Activated T-helper 2 cell treated with anti-CD3 and anti-CD28 coated beads, Interferon-gamma antibody, Interleukin-2, Interleukin-4, amounts not matched to agents 10 μg/mL and 5 μg/mL and 100 μg/mL, durations not matched to agents 14 hours and 24 hours and 36 hours (primary cell): ENCODE data around the gene APOB. TPM values are rescaled to one million over a fixed set of nuclear protein-coding genes. Genes with fewer than 3 reads are reported as not detected.
"Not testable (repeated sequence)": the region's sequence is repeated elsewhere in the genome, so short reads cannot be mapped to it uniquely, and the experiment has no call there.

Experiments used
- DNase-seq: peaks from one replicate; pipeline ENCODE4 v3.0.0; 2021; ENCODE audit warnings: low spot score
- H3K27ac Mint-ChIP-seq: one replicate; pipeline ENCODE4 v1.8.0; 2021; ENCODE audit warnings: mixed read lengths
- H3K27me3 Mint-ChIP-seq: one replicate; pipeline ENCODE4 v1.8.0; 2021; ENCODE audit warnings: low read depth, mixed read lengths
- H3K36me3 Mint-ChIP-seq: one replicate; pipeline ENCODE4 v1.8.0; 2021; ENCODE audit warnings: low read depth, mixed read lengths
- H3K4me1 Mint-ChIP-seq: one replicate; pipeline ENCODE4 v1.8.0; 2021; ENCODE audit warnings: low read depth, mixed read lengths
- H3K4me3 Mint-ChIP-seq: one replicate; pipeline ENCODE4 v1.8.0; 2021; ENCODE audit warnings: low read depth, mild to moderate bottlenecking, moderate library complexity, mixed read lengths
- H3K9me3 Mint-ChIP-seq: one replicate; pipeline ENCODE4 v1.8.0; 2021; ENCODE audit warnings: mixed read lengths
- intact Hi-C: fragments of 100-400 bp; cut with micrococcal nuclease; formaldehyde crosslinking; loops from one replicate; pipeline ENCODE4 v1.15.1; 2023
- total RNA-seq: library from RNA; stranded (reverse); gene quantifications from 2 replicates; pipeline ENCODE4 v1.2.3, GENCODE V29; 2022

Gene APOB
- total RNA-seq, 1 donor from 2014 or later, result not detected

DNA sequence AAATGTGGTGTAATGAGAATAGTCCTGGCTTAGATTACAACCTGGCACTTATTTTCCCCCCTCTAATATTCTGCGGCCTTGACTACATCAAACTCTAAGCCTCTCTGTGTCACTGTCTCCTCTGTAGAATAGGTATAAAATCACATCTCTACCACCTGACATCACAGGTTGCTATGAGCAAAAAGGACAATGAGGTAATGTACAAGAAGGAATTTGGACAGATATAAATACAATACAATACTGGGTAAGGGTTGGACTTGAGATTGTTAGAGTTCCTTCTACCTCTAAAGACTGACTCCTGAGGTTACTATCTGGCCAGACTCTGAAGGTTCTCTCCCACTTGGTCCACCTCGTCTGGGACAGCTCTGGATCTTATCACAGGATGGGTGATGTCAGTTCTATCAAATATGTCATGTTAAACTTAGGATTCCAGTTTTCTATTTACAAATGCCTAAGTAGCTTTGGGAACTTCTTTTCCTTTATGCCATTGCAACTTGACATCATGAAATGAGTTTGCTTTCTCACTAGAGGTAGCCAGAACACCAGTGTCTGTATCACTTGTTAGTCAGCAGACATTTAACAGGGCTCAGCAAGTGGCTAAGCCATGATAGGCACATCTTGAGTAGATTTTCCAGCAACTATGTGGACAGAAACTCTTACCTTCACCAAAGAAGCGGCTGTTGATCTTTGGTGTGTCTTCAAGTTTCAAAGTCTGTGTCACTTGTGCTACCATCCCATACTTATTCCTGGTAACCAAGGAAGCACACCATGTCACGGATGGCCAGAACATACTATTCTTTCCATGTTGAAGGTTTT is 9.5 kb downstream of the APOB start:
- no peaks in the 10 kb centered on the region for H3K9me3 Mint-ChIP-seq
- no peak overlapping the region for H3K4me3 Mint-ChIP-seq
- H3K27ac Mint-ChIP-seq, result no peak overlapping the region
- intact Hi-C loops, result no loop called here
- H3K36me3 Mint-ChIP-seq, result no peaks in the 10 kb centered on the region
- no peak for DNase-seq
- H3K27me3 Mint-ChIP-seq, result peaks cover 2% of the 10 kb centered on the region
- H3K4me1 Mint-ChIP-seq, result no peaks in the 10 kb centered on the region

- Mint-ChIP-seq H3K4me1 (no peaks in the 10 kb centered on the region), H3K27ac (no peak overlapping the region), H3K27me3 (peaks cover 2% of the 10 kb centered on the region), H3K9me3 (no peaks in the 10 kb centered on the region), H3K36me3 (no peaks in the 10 kb centered on the region), H3K4me3 (no peak overlapping the region)
- no peak for DNase-seq
- intact Hi-C loops, result no loop called here
Measured at GRCh38 chr2:21033237-21034155, 10.4 kb downstream of the APOB start.

DNA sequence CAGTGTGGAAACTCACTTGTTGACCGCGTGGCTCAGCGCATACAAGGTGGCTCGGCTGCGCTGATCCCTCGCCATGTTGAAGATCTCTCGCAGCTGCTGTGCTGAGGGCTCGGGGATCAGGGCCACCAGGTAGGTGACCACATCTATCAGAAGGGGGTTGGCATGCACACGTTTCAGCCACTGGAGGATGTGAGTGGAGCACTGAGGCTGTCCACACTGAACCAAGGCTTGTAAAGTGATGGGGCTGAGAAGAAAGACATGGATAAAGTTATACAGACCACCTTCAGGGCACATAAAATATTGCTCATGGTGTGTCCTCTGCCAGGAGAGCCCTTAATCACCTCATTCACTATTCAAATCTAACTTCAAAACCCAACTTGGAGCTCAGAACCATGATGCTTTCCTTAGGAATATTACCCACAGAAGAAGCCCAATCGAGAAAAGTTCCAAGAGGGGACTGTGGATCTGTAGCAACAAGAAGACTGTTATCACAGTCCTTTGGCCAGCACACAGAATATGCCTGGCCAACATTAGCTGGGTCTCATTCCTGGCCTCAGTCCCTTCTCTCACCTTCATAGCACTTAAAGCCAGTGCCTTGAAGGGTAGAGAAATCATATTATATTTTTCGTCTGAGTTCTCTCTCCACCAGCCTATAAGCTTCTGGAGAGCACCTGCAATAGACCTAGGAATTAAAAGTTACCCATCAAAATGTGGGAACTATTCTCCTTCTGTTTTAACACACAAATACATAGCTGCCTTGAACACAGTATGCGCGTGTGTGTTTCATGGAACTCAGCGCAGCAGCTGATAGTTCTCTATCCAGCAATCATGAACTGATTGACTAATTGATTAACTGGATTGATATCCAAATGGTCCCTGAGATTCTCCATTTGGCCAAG is 11.3 kb downstream of the APOB start:
- H3K9me3 Mint-ChIP-seq, result no peaks in the 10 kb centered on the region
- intact Hi-C loops, result no loop called here
- peaks cover 2% of the 10 kb centered on the region for H3K27me3 Mint-ChIP-seq
- H3K27ac Mint-ChIP-seq, result no peak overlapping the region
- H3K4me3 Mint-ChIP-seq, result no peak overlapping the region
- no peaks in the 10 kb centered on the region for H3K4me1 Mint-ChIP-seq
- H3K36me3 Mint-ChIP-seq, result no peaks in the 10 kb centered on the region
- DNase-seq, result no peak

DNA sequence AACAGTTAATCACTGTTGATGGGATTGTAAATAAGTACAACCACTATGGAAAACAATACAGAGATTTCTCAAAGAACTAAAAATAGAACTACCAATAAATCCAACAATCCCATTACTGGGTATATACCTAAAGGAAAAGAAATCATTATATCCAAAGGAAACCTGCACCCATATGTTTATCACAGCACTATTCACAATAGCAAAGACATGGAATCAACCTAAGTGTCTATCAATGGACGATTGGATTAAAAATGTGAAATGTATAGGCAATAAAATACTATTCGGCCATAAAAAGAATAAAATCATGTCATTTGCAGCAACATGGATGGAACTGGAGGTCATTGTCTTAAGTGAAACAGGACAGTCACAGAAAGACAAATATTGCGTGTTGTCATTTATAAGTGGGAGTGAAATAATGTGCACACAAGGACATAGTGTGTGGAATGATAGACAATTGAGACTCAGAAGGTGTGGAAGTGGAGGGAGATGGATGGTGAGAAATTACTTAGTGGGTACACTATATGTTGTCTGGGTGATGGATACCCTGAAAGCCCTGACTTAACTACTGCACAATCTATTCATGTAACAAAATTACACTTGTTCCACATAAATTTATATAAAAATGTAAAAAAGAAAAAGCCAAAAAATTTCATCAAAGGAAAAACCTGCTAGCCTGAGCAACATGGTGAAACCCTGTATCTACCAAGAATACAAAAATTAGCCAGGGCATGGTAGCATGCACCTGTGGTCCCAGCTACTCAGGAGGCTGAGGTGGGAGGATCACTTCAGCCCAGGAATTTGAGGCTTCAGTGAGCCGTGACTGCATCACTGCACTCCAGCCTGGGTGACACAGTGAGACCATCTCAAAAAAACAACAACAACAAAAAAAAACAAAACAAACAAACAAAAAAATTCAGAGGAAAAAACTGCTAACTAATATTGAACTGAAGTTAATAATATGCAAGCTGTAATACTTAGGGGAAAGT is 12.6 kb downstream of the APOB start:
- DNase-seq, result no peak
- H3K27me3 Mint-ChIP-seq, result peaks cover 2% of the 10 kb centered on the region
- H3K9me3 Mint-ChIP-seq, result no peaks in the 10 kb centered on the region
- no peak overlapping the region for H3K4me3 Mint-ChIP-seq
- intact Hi-C loops, result no loop called here
- H3K27ac Mint-ChIP-seq, result no peak overlapping the region
- H3K4me1 Mint-ChIP-seq, result no peaks in the 10 kb centered on the region
- H3K36me3 Mint-ChIP-seq, result no peaks in the 10 kb centered on the region

DNA sequence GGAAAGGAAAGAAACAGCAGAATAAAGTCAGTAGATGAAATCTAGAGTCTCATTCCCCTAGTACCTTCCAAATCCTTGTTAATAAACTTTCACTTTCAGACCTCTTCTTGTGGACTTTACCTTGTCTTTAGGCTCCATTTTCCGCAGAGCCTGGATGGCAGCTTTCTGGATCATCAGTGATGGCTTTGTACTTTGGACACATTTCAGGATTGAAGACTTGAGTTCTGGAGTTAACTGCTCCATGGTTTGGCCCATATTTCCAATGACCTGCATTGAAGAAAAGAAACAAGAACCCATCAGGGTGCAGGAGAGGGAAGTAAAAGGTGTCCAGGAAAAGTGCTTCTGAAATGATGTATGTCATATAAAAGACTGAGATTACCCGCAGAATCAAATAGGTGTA is 14.4 kb downstream of the APOB start:
- intact Hi-C loops, result no loop called here
- Mint-ChIP-seq H3K27me3 (peaks cover 2% of the 10 kb centered on the region), H3K4me1 (no peaks in the 10 kb centered on the region), H3K9me3 (no peaks in the 10 kb centered on the region), H3K27ac (no peak overlapping the region), H3K4me3 (no peak overlapping the region), H3K36me3 (no peaks in the 10 kb centered on the region)
- no peak for DNase-seq

GRCh38 chr2:21028951-21029350 is 14.9 kb downstream of the APOB start:
- H3K4me3 Mint-ChIP-seq, DNase-seq, H3K4me1 Mint-ChIP-seq, intact Hi-C loops, H3K36me3 Mint-ChIP-seq, H3K9me3 Mint-ChIP-seq, H3K27me3 Mint-ChIP-seq, H3K27ac Mint-ChIP-seq: not testable (repeated sequence)

DNA sequence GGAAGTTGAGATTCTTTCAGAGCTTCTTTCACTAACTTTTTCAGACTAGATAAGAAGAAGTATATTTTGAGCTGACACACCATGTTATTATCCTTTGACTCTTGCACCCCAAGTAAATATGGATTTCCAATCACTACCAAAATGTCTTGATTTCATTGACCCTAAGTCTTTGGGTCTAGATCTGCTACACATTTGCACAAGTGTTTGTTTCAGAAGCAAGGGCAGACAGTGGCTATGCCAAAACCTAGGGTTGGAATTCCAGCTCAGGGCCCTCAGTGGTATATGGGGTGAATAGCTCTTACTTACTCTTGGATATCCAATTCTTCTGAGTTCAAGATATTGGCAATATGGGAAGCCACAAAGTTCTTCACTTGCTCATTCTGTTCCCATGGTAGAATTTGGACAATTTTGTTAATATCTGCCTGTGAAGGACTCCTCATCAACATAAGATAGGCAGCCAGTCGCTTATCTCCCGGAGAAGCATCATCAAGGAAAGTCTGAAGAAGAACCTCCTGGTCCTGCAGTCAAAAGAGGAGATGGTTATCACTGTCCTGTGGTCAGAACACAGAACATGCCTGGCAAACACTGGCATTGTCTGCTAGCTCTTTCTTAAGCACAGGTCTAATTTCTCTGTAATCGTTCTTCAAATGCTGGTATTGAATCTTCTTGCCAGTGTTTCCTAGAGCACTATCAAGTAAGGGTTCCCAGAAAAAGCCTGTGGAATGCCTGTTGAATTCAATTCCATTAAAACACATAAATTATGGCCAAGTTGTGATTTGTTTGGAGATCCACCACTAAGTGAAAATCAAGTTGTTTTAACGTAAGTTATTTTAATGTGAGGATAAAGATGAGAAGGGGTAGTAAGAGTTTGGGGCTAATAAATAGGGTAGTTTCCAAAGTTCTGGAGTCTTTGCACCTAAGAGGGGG is 15.6 kb downstream of the APOB start:
- intact Hi-C loops, result no loop called here
- Mint-ChIP-seq H3K36me3 (no peaks in the 10 kb centered on the region), H3K27me3 (peaks cover 2% of the 10 kb centered on the region)

GRCh38 chr2:21026479-21027282 is 17.2 kb downstream of the APOB start:
- no peak for DNase-seq
- H3K27me3 Mint-ChIP-seq, result peaks cover 2% of the 10 kb centered on the region
- intact Hi-C loops, result no loop called here
- no peaks in the 10 kb centered on the region for H3K4me1 Mint-ChIP-seq
- no peak overlapping the region for H3K4me3 Mint-ChIP-seq
- H3K27ac Mint-ChIP-seq, result no peak overlapping the region
- H3K9me3 Mint-ChIP-seq, result no peaks in the 10 kb centered on the region
- no peaks in the 10 kb centered on the region for H3K36me3 Mint-ChIP-seq

More for the DNA sequence above, 15.6 kb downstream of the APOB start:
- no peaks in the 10 kb centered on the region for H3K9me3 Mint-ChIP-seq
- no peak overlapping the region for H3K27ac Mint-ChIP-seq
- no peak overlapping the region for H3K4me3 Mint-ChIP-seq
- no peaks in the 10 kb centered on the region for H3K4me1 Mint-ChIP-seq
- DNase-seq, result no peak

DNA sequence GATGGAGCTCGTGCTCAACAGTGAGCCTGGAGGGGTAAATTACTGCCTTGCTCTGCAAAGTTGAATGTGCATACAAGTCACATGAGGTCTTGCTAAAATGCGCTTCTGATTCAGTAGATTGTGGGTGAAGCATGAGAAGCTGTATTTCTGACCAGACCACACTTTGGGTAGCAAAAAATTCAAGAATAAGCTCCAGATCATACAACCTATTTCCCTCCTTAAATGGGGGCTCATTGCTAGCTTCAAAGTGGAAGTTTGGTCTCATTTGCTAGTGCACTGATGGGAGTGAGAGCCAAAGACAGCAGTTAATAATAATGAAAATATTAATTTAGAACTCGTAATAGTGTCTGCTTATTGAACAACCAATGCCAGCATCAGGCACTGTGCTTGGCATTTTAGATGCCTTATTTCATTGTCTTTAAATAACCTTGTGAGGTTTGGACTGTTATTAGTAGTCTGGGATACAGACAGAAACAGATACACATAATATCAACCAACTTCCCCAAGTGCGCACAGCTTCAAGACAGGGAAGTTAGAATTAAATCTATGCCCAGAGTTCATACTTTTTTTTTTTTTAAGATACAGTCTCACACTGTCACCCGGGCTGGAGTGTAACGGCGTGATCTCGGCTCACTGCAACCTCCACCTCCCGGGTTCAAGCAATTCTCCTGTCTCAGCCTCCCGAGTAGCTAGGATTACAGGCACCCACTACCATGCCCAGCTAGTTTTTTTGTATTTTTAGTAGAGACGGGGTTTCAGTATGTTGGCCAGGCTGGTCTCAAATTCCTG is 18.0 kb downstream of the APOB start:
- Mint-ChIP-seq H3K9me3 (no peaks in the 10 kb centered on the region), H3K36me3 (no peaks in the 10 kb centered on the region), H3K4me3 (no peak overlapping the region), H3K27ac (no peak overlapping the region), H3K27me3 (peaks cover 2% of the 10 kb centered on the region), H3K4me1 (no peaks in the 10 kb centered on the region)
- intact Hi-C loops, result no loop called here
- no peak for DNase-seq
